PC-3 (cell line): ENCODE measurements around the gene CLEC4A. TPM values are rescaled to one million over a fixed set of nuclear protein-coding genes. Genes with fewer than 3 reads are reported as not detected.
"Not testable (repeated sequence)": the region's sequence is repeated elsewhere in the genome, so short reads cannot be mapped to it uniquely, and the experiment has no call there.

ENCODE experiments used
- ATAC-seq: fragments of 200-7000 bp; cut with Tn5 transposase; 2 replicates; pipeline ENCODE4 v1.9.1; 2020; ENCODE audit warnings: mild to moderate bottlenecking, moderate library complexity
- BruUV-seq: library from RNA; stranded (reverse); fragments of 400-500 nt; replicated peaks from 2 replicates; lab custom pipeline; 2021; lab: Mats Ljungman, UMichigan
- CTCF ChIA-PET: fragments of 300-600 bp; sonication (Branson Sonifier 250); formaldehyde crosslinking; loops from one replicate; lab custom pipeline; 2022; ENCODE audit warnings: antibody characterized with exemption; lab: Charles Lee
- POLR2A ChIA-PET: fragments of 300-600 bp; sonication (Branson Sonifier 250); formaldehyde crosslinking; loops from one replicate; lab custom pipeline; 2022; ENCODE audit warnings: antibody characterized with exemption; ENCODE audit not compliant: unreplicated experiment; lab: Charles Lee
- DNase-seq: peaks from one replicate; pipeline ENCODE4 v3.0.0-alpha.2; 2015
- H2AFZ ChIP-seq: fragments of 300-600 bp; sonication (generic); 2 replicates; pipeline ENCODE4 v1.6.0; 2016; ENCODE audit warnings: antibody characterized with exemption, low read length
- H3F3A ChIP-seq: fragments of 300-600 bp; sonication (generic); one replicate; pipeline ENCODE4 v1.6.0; 2017; ENCODE audit warnings: antibody characterized with exemption, low read length, control low read depth, mild to moderate bottlenecking; ENCODE audit not compliant: unreplicated experiment
- H3K27ac ChIP-seq: fragments of 300-600 bp; sonication (generic); 2 replicates; pipeline ENCODE4 v1.5.1; 2016; ENCODE audit warnings: mild to moderate bottlenecking, low read length
- H3K27me3 ChIP-seq: fragments of 300-600 bp; sonication (generic); 2 replicates; pipeline ENCODE4 v1.6.1; 2016; ENCODE audit warnings: low read length, mixed read lengths
- H3K36me3 ChIP-seq: fragments of 300-600 bp; sonication (generic); 2 replicates; pipeline ENCODE4 v1.6.1; 2016; ENCODE audit warnings: low read depth, mixed run types, low read length, mixed read lengths
- H3K4me1 ChIP-seq: fragments of 300-600 bp; sonication (generic); 2 replicates; pipeline ENCODE4 v1.5.1; 2016; ENCODE audit warnings: low read length; ENCODE audit not compliant: insufficient read depth
- H3K4me2 ChIP-seq: fragments of 300-600 bp; sonication (generic); 2 replicates; pipeline ENCODE4 v1.6.0; 2016; ENCODE audit warnings: low read length
- H3K4me3 ChIP-seq: fragments of 300-600 bp; sonication (generic); 2 replicates; pipeline ENCODE4 v1.5.1; 2016; ENCODE audit warnings: mild to moderate bottlenecking, low read length, mixed read lengths
- H3K79me2 ChIP-seq: fragments of 300-600 bp; sonication (generic); 2 replicates; pipeline ENCODE4 v1.6.1; 2017; ENCODE audit warnings: low read length, mixed read lengths
- H3K9ac ChIP-seq: fragments of 300-600 bp; sonication (generic); 2 replicates; pipeline ENCODE4 v1.6.0; 2016; ENCODE audit warnings: mild to moderate bottlenecking, low read length
- H3K9me2 ChIP-seq: fragments of 300-600 bp; sonication (generic); replicated peaks from 2 replicates; pipeline ENCODE4 v1.6.1; 2016; ENCODE audit warnings: mixed run types, low read length, mixed read lengths
- H3K9me3 ChIP-seq: fragments of 300-600 bp; sonication (generic); 2 replicates; pipeline ENCODE4 v1.6.1; 2016; ENCODE audit warnings: low read length, mixed read lengths
- H4K20me1 ChIP-seq: fragments of 300-600 bp; sonication (generic); 2 replicates; pipeline ENCODE4 v1.6.1; 2016; ENCODE audit warnings: low read length, mixed read lengths
- CTCF ChIP-seq: fragments of 300-600 bp; sonication (generic); conservative IDR thresholded peaks from 2 replicates; pipeline ENCODE4 v1.5.1; 2017; ENCODE audit warnings: antibody characterized with exemption, low read depth, mild to moderate bottlenecking, low read length
- EZH2 ChIP-seq: fragments of 300-600 bp; sonication (generic); IDR thresholded peaks from one replicate; pipeline ENCODE4 v1.6.1; 2017; ENCODE audit warnings: antibody characterized with exemption, mild to moderate bottlenecking, low read length; ENCODE audit not compliant: unreplicated experiment
- EZH2phosphoT487 ChIP-seq: fragments of 300-600 bp; sonication (generic); IDR thresholded peaks from 2 replicates; pipeline ENCODE4 v1.6.1; 2018; ENCODE audit warnings: mild to moderate bottlenecking, antibody characterized with exemption, low read length, borderline replicate concordance
- intact Hi-C: fragments of 100-400 bp; cut with micrococcal nuclease; formaldehyde crosslinking; loops from 2 replicates; pipeline ENCODE4 v1.9.0; 2023
- total RNA-seq: library from RNA; depleted of rRNA; stranded (reverse); fragments of >200 nt; gene quantifications from 2 replicates; pipeline ENCODE4 v1.2.3, GENCODE V29; 2014

The CLEC4A gene
- total RNA-seq, 1 experiment from 2014 or later = 0.51 TPM

- Histone ChIP-seq H3K9me3 (no peaks in the 10 kb centered on the region), H3K9me2 (no peaks in the 10 kb centered on the region), H4K20me1 (no peaks in the 10 kb centered on the region), H3K36me3 (no peaks in the 10 kb centered on the region), H3K27ac (no peak overlapping the region), H3F3A (no peaks in the 10 kb centered on the region), H3K4me1 (no peaks in the 10 kb centered on the region), H3K27me3 (no peaks in the 10 kb centered on the region), H3K4me3 (no peak overlapping the region), H3K79me2 (no peaks in the 10 kb centered on the region), H3K9ac (no peak overlapping the region), H2AFZ (no peak overlapping the region), H3K4me2 (no peak overlapping the region)
- ATAC-seq = no peak
- POLR2A ChIA-PET = no interaction called here
- CTCF ChIA-PET = no interaction called here
- intact Hi-C loops = loop anchor here (10.0 kb wide), 1 partner anchor 335 kb away; the partner anchor contains the start of gene CLEC6A
- no TSS peak for BruUV-seq
- no peak for DNase-seq
- no peak for TF ChIP-seq CTCF
- TF ChIP-seq EZH2phosphoT487 = no peak
- no peak for TF ChIP-seq EZH2
Measured at GRCh38 chr12:8120072-8120713, 3.2 kb upstream of the CLEC4A start.

DNA sequence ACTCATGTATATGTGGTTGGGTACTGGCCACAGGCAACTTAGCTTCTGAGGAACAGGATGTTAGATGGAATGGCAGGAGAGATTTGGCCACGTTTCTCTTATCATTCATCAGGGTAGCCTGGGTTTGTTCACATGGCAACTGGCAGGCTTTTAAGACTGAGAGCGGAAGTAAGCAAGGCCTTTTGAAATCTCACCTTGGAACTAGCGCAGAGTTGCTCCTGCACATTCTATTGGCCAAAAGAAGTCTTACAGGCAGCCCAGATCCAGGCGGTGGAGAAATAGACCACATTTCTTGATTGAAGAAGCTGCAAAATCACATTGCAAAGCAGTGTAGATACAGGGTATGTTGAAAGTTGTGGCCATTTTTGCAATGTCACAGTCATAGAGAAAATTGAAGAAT, 3.7 kb downstream of the CLEC4A start:
- no peak overlapping the region for H3K4me2 ChIP-seq
- intact Hi-C loops = loop anchor here (10.0 kb wide), 1 partner anchor 328 kb away; the partner anchor contains the start of gene CLEC6A
- H3K36me3 ChIP-seq = no peaks in the 10 kb centered on the region
- no peaks in the 10 kb centered on the region for H3K9me2 ChIP-seq
- no peak overlapping the region for H3K27ac ChIP-seq
- no peak overlapping the region for H3K4me3 ChIP-seq
- no peaks in the 10 kb centered on the region for H3K9me3 ChIP-seq
- H3K4me1 ChIP-seq = no peaks in the 10 kb centered on the region
- CTCF ChIA-PET = no interaction called here
- H3K27me3 ChIP-seq = no peaks in the 10 kb centered on the region
- H3K9ac ChIP-seq = no peak overlapping the region
- H2AFZ ChIP-seq = no peak overlapping the region
- ATAC-seq (no peak), DNase-seq (no peak)
- no peaks in the 10 kb centered on the region for H3F3A ChIP-seq
- no peak for TF ChIP-seq EZH2
- TF ChIP-seq CTCF = no peak
- TF ChIP-seq EZH2phosphoT487 = no peak
- H4K20me1 ChIP-seq = no peaks in the 10 kb centered on the region
- no TSS peak for BruUV-seq
- POLR2A ChIA-PET = no interaction called here
- H3K79me2 ChIP-seq = no peaks in the 10 kb centered on the region

DNA sequence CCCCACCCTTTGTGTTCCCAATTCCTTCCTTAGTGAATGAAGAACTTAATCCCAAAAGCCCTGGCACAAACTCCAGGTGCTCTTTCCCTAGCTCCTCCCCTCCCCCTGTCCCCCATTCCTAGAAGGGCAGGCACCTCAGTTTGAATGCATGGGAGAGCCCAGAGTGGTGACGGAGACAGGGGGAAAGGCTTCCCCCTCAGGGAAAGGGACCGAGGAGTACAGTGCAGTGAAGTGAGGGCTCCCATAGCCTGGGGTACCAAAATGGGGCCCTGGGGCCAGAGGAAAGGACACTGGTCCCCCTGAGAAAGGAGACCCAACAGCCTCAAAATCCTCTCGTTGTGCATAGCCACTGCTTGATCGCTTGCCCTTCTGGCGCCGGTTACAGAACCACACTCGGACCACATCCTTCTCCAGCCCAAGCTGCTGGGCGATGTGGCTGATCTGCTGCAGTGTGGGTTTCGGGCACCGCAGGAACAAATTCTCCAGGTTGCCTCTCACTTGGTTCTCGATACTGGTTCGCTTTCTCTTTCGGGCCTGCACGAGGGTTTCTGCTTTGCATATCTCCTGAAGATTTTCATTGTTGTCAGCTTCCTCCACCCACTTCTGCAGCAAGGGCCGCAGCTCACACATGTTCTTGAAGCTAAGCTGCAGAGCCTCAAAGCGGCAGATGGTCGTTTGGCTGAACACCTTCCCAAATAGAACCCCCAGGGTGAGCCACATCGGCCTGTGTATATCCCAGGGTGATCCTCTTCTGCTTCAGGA, 10.4 kb downstream of the CLEC4A start:
- H4K20me1 ChIP-seq, POLR2A ChIA-PET, intact Hi-C loops, BruUV-seq, H3K9me2 ChIP-seq, H3K27me3 ChIP-seq, CTCF ChIA-PET, ATAC-seq, H3F3A ChIP-seq, H3K4me1 ChIP-seq, H3K79me2 ChIP-seq, H3K9me3 ChIP-seq, H3K9ac ChIP-seq, H3K4me3 ChIP-seq, H3K27ac ChIP-seq, H2AFZ ChIP-seq, H3K4me2 ChIP-seq, DNase-seq, H3K36me3 ChIP-seq: not testable (repeated sequence)

DNA sequence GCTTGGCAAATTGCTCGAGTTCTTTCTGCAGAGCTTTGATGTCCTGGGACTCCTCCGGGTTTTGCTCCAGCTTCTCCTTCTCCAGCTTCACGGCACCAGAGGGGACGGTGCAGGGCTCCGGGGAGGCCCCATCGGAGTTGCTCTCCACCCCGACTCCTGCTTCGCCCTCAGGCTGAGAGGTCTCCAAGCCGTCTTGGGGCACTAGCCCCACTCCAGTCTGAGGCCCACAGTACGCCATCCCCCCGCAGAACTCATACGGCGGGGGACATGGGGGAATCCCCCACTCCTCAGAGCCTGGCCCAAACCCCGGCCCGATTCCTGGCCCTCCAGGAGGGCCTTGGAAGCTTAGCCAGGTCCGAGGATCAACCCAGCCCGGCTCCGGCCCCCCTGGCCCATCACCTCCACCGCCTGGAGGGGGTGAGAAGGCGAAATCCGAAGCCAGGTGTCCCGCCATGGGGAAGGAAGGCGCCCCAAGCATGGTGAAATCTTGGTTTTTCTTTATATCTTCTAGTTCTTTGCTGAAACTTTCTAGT, 11.0 kb downstream of the CLEC4A start:
- H2AFZ ChIP-seq, H3K27ac ChIP-seq, H3K9me3 ChIP-seq, intact Hi-C loops, POLR2A ChIA-PET, H3K4me1 ChIP-seq, H4K20me1 ChIP-seq, DNase-seq, H3K36me3 ChIP-seq, H3K9ac ChIP-seq, H3F3A ChIP-seq, CTCF ChIA-PET, H3K4me2 ChIP-seq, ATAC-seq, H3K27me3 ChIP-seq, BruUV-seq, H3K79me2 ChIP-seq, H3K9me2 ChIP-seq, H3K4me3 ChIP-seq: not testable (repeated sequence)

GRCh38 chr12:8141647-8142046, 18.2 kb downstream of the CLEC4A start:
- CTCF ChIA-PET, H3K9ac ChIP-seq, BruUV-seq, H3K4me1 ChIP-seq, H3K27ac ChIP-seq, POLR2A ChIA-PET, DNase-seq, H3K9me3 ChIP-seq, H3K4me2 ChIP-seq, H3K9me2 ChIP-seq, H3K79me2 ChIP-seq, H3K36me3 ChIP-seq, H3F3A ChIP-seq, H3K27me3 ChIP-seq, intact Hi-C loops, ATAC-seq, H4K20me1 ChIP-seq, H3K4me3 ChIP-seq, H2AFZ ChIP-seq: not testable (repeated sequence)
